ENCODE measurements around the gene RHEBL1. TPM values are rescaled to one million over a fixed set of nuclear protein-coding genes. Genes with fewer than 3 reads are reported as not detected.
"Not testable (repeated sequence)": the region's sequence is repeated elsewhere in the genome, so short reads cannot be mapped to it uniquely, and the experiment has no call there.

The RHEBL1 gene
- total RNA-seq, 1 donor from 2014 or later, result 10.9 TPM

GRCh38 chr12:49079793-49080192 is 10.0 kb upstream of the RHEBL1 start:
- no peak overlapping the region for H3K4me3 Mint-ChIP-seq
- intact Hi-C loops (cut with micrococcal nuclease), result no loop called here
- DNase-seq, result no peak
- H3K4me1 Mint-ChIP-seq, result no peaks in the 10 kb centered on the region
- H3K36me3 Mint-ChIP-seq (ENCODE audit: low read depth), result no peaks in the 10 kb centered on the region
- H3K27me3 Mint-ChIP-seq, result peaks cover 13% of the 10 kb centered on the region
- H3K9me3 Mint-ChIP-seq, result no peaks in the 10 kb centered on the region
- H3K27ac Mint-ChIP-seq, result no peak overlapping the region

GRCh38 chr12:49070971-49071370 is 1.2 kb upstream of the RHEBL1 start:
- peaks cover 8% of the 10 kb centered on the region for H3K36me3 Mint-ChIP-seq (ENCODE audit: low read depth)
- H3K9me3 Mint-ChIP-seq, result no peaks in the 10 kb centered on the region
- H3K27me3 Mint-ChIP-seq, result no peaks in the 10 kb centered on the region
- H3K4me1 Mint-ChIP-seq, result peaks cover 25% of the 10 kb centered on the region
- intact Hi-C loops (cut with micrococcal nuclease), result loop anchor here (1.0 to 2.0 kb wide), 2 partner anchors 40 to 59 kb away; partner anchors contain the start of gene LMBR1L
- no peak overlapping the region for H3K4me3 Mint-ChIP-seq
- no peak for DNase-seq
- peak overlapping the region; percentile 3 for H3K27ac Mint-ChIP-seq

GRCh38 chr12:49068879-49069506 is 786 bp downstream of the RHEBL1 start:
- H3K4me1 Mint-ChIP-seq, result peaks cover 26% of the 10 kb centered on the region
- H3K27me3 Mint-ChIP-seq, result no peaks in the 10 kb centered on the region
- DNase-seq, result peak; percentile 70
- peak overlapping the region; percentile 94 for H3K4me3 Mint-ChIP-seq
- intact Hi-C loops (cut with micrococcal nuclease), result loop anchor here (1.0 kb wide), 1 partner anchor 8 kb away; no protein-coding TSS in a partner anchor
- peak overlapping the region; percentile 87 for H3K27ac Mint-ChIP-seq
- H3K9me3 Mint-ChIP-seq, result no peaks in the 10 kb centered on the region
- H3K36me3 Mint-ChIP-seq (ENCODE audit: low read depth), result peaks cover 14% of the 10 kb centered on the region

- no peak for DNase-seq
- Mint-ChIP-seq H3K27ac (no peak overlapping the region), H3K36me3 (ENCODE audit: low read depth) (peaks cover 15% of the 10 kb centered on the region), H3K9me3 (no peaks in the 10 kb centered on the region), H3K27me3 (no peaks in the 10 kb centered on the region), H3K4me1 (peaks cover 25% of the 10 kb centered on the region), H3K4me3 (no peak overlapping the region)
- intact Hi-C loops (cut with micrococcal nuclease), result no loop called here
Measured at GRCh38 chr12:49066120-49066519, 3.7 kb downstream of the RHEBL1 start.

GRCh38 chr12:49064767-49065152 is 5.0 kb downstream of the RHEBL1 start:
- peaks cover 22% of the 10 kb centered on the region for H3K4me1 Mint-ChIP-seq
- intact Hi-C loops (cut with micrococcal nuclease), result loop anchor here (1.0 to 5.0 kb wide), 4 partner anchors 24 to 171 kb away; partner anchors contain the start of gene TUBA1A
- H3K9me3 Mint-ChIP-seq, result no peaks in the 10 kb centered on the region
- no peak for DNase-seq
- H3K27ac Mint-ChIP-seq, result no peak overlapping the region
- H3K4me3 Mint-ChIP-seq, result no peak overlapping the region
- H3K27me3 Mint-ChIP-seq, result no peaks in the 10 kb centered on the region
- H3K36me3 Mint-ChIP-seq (ENCODE audit: low read depth), result peaks cover 15% of the 10 kb centered on the region

- intact Hi-C loops (cut with micrococcal nuclease), result loop anchor here (1.0 to 5.0 kb wide), 2 partner anchors 7 to 125 kb away; partner anchors contain the start of genes RHEBL1 and TUBA1A
- Mint-ChIP-seq H3K4me3 (peak overlapping the region; percentile 87), H3K4me1 (peaks cover 31% of the 10 kb centered on the region), H3K36me3 (ENCODE audit: low read depth) (peaks cover 24% of the 10 kb centered on the region)
- H3K27ac Mint-ChIP-seq, H3K27me3 Mint-ChIP-seq, H3K9me3 Mint-ChIP-seq, DNase-seq: not testable (repeated sequence)
Measured at GRCh38 chr12:49061916-49062315, 7.9 kb downstream of the RHEBL1 start.

- intact Hi-C loops (cut with micrococcal nuclease), result loop anchor here (1.0 to 5.0 kb wide), 2 partner anchors 8 to 126 kb away; partner anchors contain the start of genes RHEBL1 and TUBA1A
- no peaks in the 10 kb centered on the region for H3K9me3 Mint-ChIP-seq
- H3K36me3 Mint-ChIP-seq (ENCODE audit: low read depth), result peaks cover 19% of the 10 kb centered on the region
- DNase-seq, result no peak
- H3K4me3 Mint-ChIP-seq, result peak overlapping the region; percentile 87
- H3K27me3 Mint-ChIP-seq, result no peaks in the 10 kb centered on the region
- H3K4me1 Mint-ChIP-seq, result peaks cover 39% of the 10 kb centered on the region
- H3K27ac Mint-ChIP-seq, result peak overlapping the region; percentile 95
Measured at GRCh38 chr12:49061157-49061650, 8.6 kb downstream of the RHEBL1 start.

- Mint-ChIP-seq H3K27ac (peak within 1 kb of the TSS; percentile 95), H3K9me3 (no peaks in the 10 kb centered on the region), H3K27me3 (no peaks in the 10 kb centered on the region), H3K4me1 (peaks cover 46% of the 10 kb centered on the region), H3K4me3 (peak within 1 kb of the TSS; percentile 98), H3K36me3 (ENCODE audit: low read depth) (peaks cover 25% of the 10 kb centered on the region)
- DNase-seq, result peak; percentile 96
- intact Hi-C loops (cut with micrococcal nuclease), result loop anchor here (1.0 to 5.0 kb wide), 3 partner anchors 9 to 127 kb away; partner anchors contain the start of genes RHEBL1 and TUBA1A
Measured at GRCh38 chr12:49060237-49061156, 9.3 kb downstream of the RHEBL1 start, which contains the start of gene KMT2D. KMT2D (minus strand) TSS chr12:49060794; CDS start chr12:49055324, 5,470 bp downstream.

- Mint-ChIP-seq H3K27ac (peak overlapping the region; percentile 86), H3K4me1 (peaks cover 54% of the 10 kb centered on the region), H3K4me3 (peak overlapping the region; percentile 98), H3K27me3 (no peaks in the 10 kb centered on the region), H3K36me3 (ENCODE audit: low read depth) (peaks cover 30% of the 10 kb centered on the region), H3K9me3 (no peaks in the 10 kb centered on the region)
- intact Hi-C loops (cut with micrococcal nuclease), result loop anchor here (1.0 to 5.0 kb wide), 2 partner anchors 71 to 128 kb away; partner anchors contain the start of gene TUBA1A
- DNase-seq, result peak; percentile 77
Measured at GRCh38 chr12:49059299-49060171, 10.2 kb downstream of the RHEBL1 start.

GRCh38 chr12:49059045-49059298 is 10.8 kb downstream of the RHEBL1 start:
- DNase-seq, result no peak
- Mint-ChIP-seq H3K27ac (peak overlapping the region; percentile 86), H3K4me3 (peak overlapping the region; percentile 98), H3K27me3 (no peaks in the 10 kb centered on the region), H3K9me3 (no peaks in the 10 kb centered on the region), H3K4me1 (peaks cover 52% of the 10 kb centered on the region), H3K36me3 (ENCODE audit: low read depth) (peaks cover 31% of the 10 kb centered on the region)
- intact Hi-C loops (cut with micrococcal nuclease), result no loop called here

GRCh38 chr12:49058366-49059044 is 11.3 kb downstream of the RHEBL1 start:
- DNase-seq, result peak; percentile 63
- intact Hi-C loops (cut with micrococcal nuclease), result no loop called here
- Mint-ChIP-seq H3K27ac (peak overlapping the region; percentile 86), H3K4me1 (peaks cover 50% of the 10 kb centered on the region), H3K36me3 (ENCODE audit: low read depth) (peaks cover 35% of the 10 kb centered on the region), H3K9me3 (no peaks in the 10 kb centered on the region), H3K27me3 (no peaks in the 10 kb centered on the region), H3K4me3 (peak overlapping the region; percentile 98)

- DNase-seq, result peak; percentile 70
- peak overlapping the region; percentile 67 for H3K27ac Mint-ChIP-seq
- H3K9me3 Mint-ChIP-seq, result no peaks in the 10 kb centered on the region
- H3K36me3 Mint-ChIP-seq (ENCODE audit: low read depth), result peaks cover 40% of the 10 kb centered on the region
- no peaks in the 10 kb centered on the region for H3K27me3 Mint-ChIP-seq
- peaks cover 50% of the 10 kb centered on the region for H3K4me1 Mint-ChIP-seq
- peak overlapping the region; percentile 98 for H3K4me3 Mint-ChIP-seq
- intact Hi-C loops (cut with micrococcal nuclease), result no loop called here
Measured at GRCh38 chr12:49057888-49058287, 11.9 kb downstream of the RHEBL1 start.

Data from activated CD4-positive, alpha-beta T cell treated with anti-CD3 and anti-CD28 coated beads, Interleukin-2, amount 10 ng/mL, durations not matched to agents 24 days and 14 days (primary cell).